Thyroid gland (tissue), 4 donors: ENCODE results near the gene TMEM11. TPM values are rescaled to one million over a fixed set of nuclear protein-coding genes. Genes with fewer than 3 reads are reported as not detected.
"Not testable (repeated sequence)": the region's sequence is repeated elsewhere in the genome, so short reads cannot be mapped to it uniquely, and the experiment has no call there.

Source experiments
- DNase-seq, 2 donors: peaks; one replicate each; pipeline ENCODE4 v3.0.0-alpha.2; 2019
- H3K27ac ChIP-seq, 3 donors: fragments of 200-600 bp; sonication (generic); 1 replicate in 2 of 3; 2 replicates in 1 of 3; pipeline ENCODE4 v1.5.1; 2016 to 2019; ENCODE audit warnings: mild to moderate bottlenecking in 1 of 3, moderate library complexity in 1 of 3
- H3K27me3 ChIP-seq: fragments of 200-600 bp; sonication (generic); one replicate; pipeline ENCODE4 v1.5.1; 2019
- H3K36me3 ChIP-seq, 2 donors: fragments of 200-600 bp; sonication (generic); one replicate each; pipeline ENCODE4 v1.5.1; 2016 to 2019
- H3K4me1 ChIP-seq, 2 donors: fragments of 200-600 bp; sonication (generic); one replicate each; pipeline ENCODE4 v1.5.1; 2017 to 2019
- H3K4me3 ChIP-seq, 3 donors: fragments of 200-600 bp; sonication (generic); replicated peaks in 1 of 3; 1 replicate in 2 of 3; 2 replicates in 1 of 3; pipeline ENCODE4 v1.5.1; 2016; ENCODE audit warnings: mild to moderate bottlenecking in 1 of 3
- H3K9me3 ChIP-seq: fragments of 200-600 bp; sonication (generic); one replicate; pipeline ENCODE4 v1.5.1; 2017
- POLR2A ChIP-seq, 2 donors: fragments of 450-650 bp; IDR thresholded peaks; one replicate each; pipeline ENCODE4 v1.6.1; 2017; ENCODE audit warnings: antibody characterized with exemption in 2 of 2, mild to moderate bottlenecking in 2 of 2, moderate library complexity in 1 of 2
- WGBS, 2 donors: methylation state at CpG; one replicate each; pipeline ENCODE4 v1.1.5; 2017; 5-methylcytosine and 5-hydroxymethylcytosine counted together
- intact Hi-C: fragments of 100-400 bp; cut with DNase I; formaldehyde crosslinking; loops from one replicate; pipeline ENCODE4 v1.15.1; 2023
- total RNA-seq, 4 donors: library from RNA; depleted of rRNA; stranded (reverse); fragments of >200 nt; gene quantifications; one replicate each; pipeline ENCODE4 v1.2.3, GENCODE V29; 2016
- TF ChIP-seq, protein P1 (sequence below), 6 experiments: fragments of 200-600 bp in 3 of 6; fragments of 450-650 bp in 3 of 6; sonication (generic) in 3 of 6; IDR thresholded peaks; one replicate each; pipeline ENCODE4 v1.5.1; 2016 to 2019; ENCODE audit warnings: antibody characterized with exemption in 6 of 6, mild to moderate bottlenecking in 2 of 6, inconsistent platforms in 1 of 6, moderate library complexity in 1 of 6

The TMEM11 gene
- total RNA-seq, 4 donors from 2014 or later: 20.7 to 35.7 (median 24.7) TPM

DNA sequence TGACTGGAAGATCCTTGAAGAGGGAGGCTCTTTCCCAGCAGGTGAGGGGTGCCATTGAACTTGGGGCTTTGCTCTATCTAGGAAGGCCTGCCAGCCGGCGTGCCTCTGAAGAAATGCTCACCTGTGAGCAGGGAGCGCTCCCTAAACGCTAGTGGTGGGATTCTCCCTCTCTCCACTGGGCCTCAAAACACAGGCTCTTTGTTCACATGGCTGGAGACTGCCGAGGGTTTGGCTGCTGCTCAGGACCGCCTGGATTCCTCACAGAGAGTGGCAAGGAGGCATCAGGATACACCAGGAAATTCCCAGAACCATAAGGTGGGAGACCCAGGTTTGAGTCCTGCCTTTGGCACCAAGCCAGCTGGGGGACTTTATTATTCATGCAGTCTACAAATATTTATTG is 17.6 kb upstream of the TMEM11 start:
- no peak for DNase-seq
- H3K27me3 ChIP-seq: no peaks in the 10 kb centered on the region
- H3K36me3 ChIP-seq: no peaks in the 10 kb centered on the region
- H3K4me3 ChIP-seq: no peak overlapping the region
- WGBS, 2 donors: 74 to 77% methylated on average over 6 of the region's 6 CpGs
- intact Hi-C loops: no loop called here
- TF ChIP-seq, protein P1, sequence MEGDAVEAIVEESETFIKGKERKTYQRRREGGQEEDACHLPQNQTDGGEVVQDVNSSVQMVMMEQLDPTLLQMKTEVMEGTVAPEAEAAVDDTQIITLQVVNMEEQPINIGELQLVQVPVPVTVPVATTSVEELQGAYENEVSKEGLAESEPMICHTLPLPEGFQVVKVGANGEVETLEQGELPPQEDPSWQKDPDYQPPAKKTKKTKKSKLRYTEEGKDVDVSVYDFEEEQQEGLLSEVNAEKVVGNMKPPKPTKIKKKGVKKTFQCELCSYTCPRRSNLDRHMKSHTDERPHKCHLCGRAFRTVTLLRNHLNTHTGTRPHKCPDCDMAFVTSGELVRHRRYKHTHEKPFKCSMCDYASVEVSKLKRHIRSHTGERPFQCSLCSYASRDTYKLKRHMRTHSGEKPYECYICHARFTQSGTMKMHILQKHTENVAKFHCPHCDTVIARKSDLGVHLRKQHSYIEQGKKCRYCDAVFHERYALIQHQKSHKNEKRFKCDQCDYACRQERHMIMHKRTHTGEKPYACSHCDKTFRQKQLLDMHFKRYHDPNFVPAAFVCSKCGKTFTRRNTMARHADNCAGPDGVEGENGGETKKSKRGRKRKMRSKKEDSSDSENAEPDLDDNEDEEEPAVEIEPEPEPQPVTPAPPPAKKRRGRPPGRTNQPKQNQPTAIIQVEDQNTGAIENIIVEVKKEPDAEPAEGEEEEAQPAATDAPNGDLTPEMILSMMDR (IDR thresholded peaks at IDR 0.05): no peak
- H3K27ac ChIP-seq: no peak overlapping the region
- no peaks in the 10 kb centered on the region for H3K9me3 ChIP-seq
- peaks cover 9% of the 10 kb centered on the region in 2 donors for H3K4me1 ChIP-seq

DNA sequence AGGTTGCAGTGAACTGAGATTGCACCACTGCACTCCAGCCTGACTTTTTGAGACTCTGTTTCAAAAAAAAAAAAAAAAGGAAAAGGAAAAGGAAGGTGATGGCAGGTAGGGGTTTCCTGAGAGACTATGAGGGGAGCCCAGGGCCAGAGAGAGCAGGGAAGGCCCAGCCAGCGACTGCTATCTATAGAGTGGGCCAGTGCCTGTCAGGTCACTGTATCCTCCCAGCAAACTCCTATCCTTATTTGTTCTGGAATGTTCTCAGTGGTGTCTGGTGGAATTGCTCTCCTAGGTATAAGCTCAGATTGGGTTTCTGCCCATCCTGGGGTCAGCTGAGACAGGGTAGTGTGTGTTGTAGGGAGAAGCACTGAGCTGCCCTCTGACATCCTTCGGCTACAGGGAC is 14.9 kb upstream of the TMEM11 start:
- DNase-seq: no peak
- WGBS, 2 donors: 81 to 86% methylated on average over 2 of the region's 2 CpGs
- intact Hi-C loops: no loop called here
- peaks cover 9 to 12% of the 10 kb centered on the region in 2 donors for H3K4me1 ChIP-seq
- H3K36me3 ChIP-seq: no peaks in the 10 kb centered on the region
- peak overlapping the region in 1 of 3 donors; percentile 80 for H3K27ac ChIP-seq
- no peaks in the 10 kb centered on the region for H3K9me3 ChIP-seq
- H3K4me3 ChIP-seq: no peak overlapping the region
- TF ChIP-seq POLR2A (IDR thresholded peaks at IDR 0.05): no peak
- TF ChIP-seq, protein P1 (IDR thresholded peaks at IDR 0.05): no peak
- H3K27me3 ChIP-seq: no peaks in the 10 kb centered on the region

DNA sequence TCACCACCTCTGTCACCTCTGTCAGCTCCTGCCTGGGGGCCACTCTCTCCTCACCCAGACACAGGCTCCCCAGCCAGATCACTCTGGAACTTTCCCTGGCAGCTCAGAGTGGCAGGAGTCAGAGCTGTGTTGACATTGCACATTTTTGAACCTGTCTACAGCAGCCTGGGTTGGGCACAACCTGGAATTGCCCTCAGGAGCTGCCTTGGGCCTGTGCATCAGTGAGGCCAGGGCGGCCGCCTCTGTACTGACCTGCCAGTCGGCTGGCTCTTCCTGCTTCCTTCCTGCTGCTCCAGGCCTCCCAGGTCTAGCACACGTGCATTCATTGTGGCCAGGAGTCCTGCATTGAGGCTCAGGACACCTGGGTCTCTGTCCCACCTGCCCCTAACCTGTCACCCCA is 14.2 kb upstream of the TMEM11 start:
- 65 to 75% methylated on average over 4 of the region's 4 CpGs for WGBS, 2 donors
- H3K4me3 ChIP-seq: no peak overlapping the region
- H3K9me3 ChIP-seq: no peaks in the 10 kb centered on the region
- H3K27me3 ChIP-seq: no peaks in the 10 kb centered on the region
- H3K36me3 ChIP-seq: no peaks in the 10 kb centered on the region
- DNase-seq: peak in 1 of 2 donors; percentile 75
- TF ChIP-seq, protein P1 (IDR thresholded peaks at IDR 0.05): no peak
- no peak for TF ChIP-seq POLR2A (IDR thresholded peaks at IDR 0.05)
- peaks cover 9 to 12% of the 10 kb centered on the region in 2 donors for H3K4me1 ChIP-seq
- H3K27ac ChIP-seq: peak overlapping the region; percentile 38 to 80 (median 39)
- intact Hi-C loops: no loop called here

DNA sequence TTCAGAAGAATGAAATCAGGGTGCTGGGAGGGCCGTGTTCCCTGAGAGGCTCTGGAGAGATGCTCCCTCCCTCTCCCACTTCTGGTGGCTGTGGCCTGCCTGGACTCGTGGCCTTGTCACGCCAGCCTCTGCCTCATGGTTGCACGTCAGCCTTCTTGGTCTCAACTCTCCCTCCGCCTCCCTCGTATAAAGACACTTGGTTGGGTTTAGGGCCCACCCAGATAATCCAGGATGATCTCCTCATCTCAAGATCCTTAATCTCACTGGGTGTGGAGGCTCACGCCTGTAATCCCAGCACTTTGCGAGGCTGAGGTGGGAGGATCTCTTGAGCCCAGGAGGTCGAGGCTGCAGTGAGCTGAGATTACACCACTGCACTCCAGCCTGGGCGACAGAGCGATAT is 13.3 kb upstream of the TMEM11 start:
- H3K27me3 ChIP-seq, DNase-seq, H3K9me3 ChIP-seq, intact Hi-C loops, H3K4me3 ChIP-seq, H3K36me3 ChIP-seq: not testable (repeated sequence)
- Histone ChIP-seq H3K4me1 (peaks cover 9 to 12% of the 10 kb centered on the region in 2 donors), H3K27ac (peak overlapping the region in 2 of 3 donors; percentile 39 to 80)
- WGBS, 2 donors: 89 to 93% methylated on average over 11 of the region's 11 CpGs

DNA sequence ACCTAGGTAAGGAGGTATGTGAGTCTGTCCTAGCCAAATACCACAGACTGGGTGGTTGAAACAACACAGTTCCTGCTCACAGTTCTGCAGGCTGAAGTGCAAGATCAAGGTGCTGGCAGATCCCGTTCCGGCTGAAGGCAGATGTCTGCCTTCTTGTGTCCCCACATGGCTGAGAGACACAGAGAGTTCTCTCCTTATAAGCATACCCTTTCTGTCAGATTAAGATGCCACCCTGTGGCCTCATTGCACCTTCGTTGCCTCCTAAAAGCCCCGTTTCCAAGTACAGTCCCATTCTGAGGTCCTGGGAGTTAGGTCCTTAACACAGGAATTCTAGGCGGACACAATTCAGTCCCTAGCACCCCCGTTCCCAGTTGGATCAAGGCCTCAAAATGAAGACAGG is 9.1 kb upstream of the TMEM11 start:
- no peak for TF ChIP-seq POLR2A (IDR thresholded peaks at IDR 0.05)
- TF ChIP-seq, protein P1 (IDR thresholded peaks at IDR 0.05): no peak
- no peaks in the 10 kb centered on the region for H3K9me3 ChIP-seq
- peaks cover 4 to 7% of the 10 kb centered on the region in 2 donors for H3K4me1 ChIP-seq
- intact Hi-C loops: no loop called here
- H3K36me3 ChIP-seq: no peaks in the 10 kb centered on the region
- H3K4me3 ChIP-seq: no peak overlapping the region
- no peaks in the 10 kb centered on the region for H3K27me3 ChIP-seq
- 85% methylated on average over 5 to 6 of the region's 6 CpGs for WGBS, 2 donors
- H3K27ac ChIP-seq: no peak overlapping the region
- DNase-seq: peak in 1 of 2 donors; percentile 42
